Activated CD8-positive, alpha-beta memory T cell treated with anti-CD3 and anti-CD28 coated beads, Interleukin-2, amount 50 U/mL, for 1 hour (primary cell): ENCODE results near the gene APMAP.

Experiments used
- DNase-seq: peaks from one replicate; pipeline ENCODE4 v3.0.0-alpha.2; 2020; ENCODE audit errors: extremely low read depth

APMAP gene

DNA sequence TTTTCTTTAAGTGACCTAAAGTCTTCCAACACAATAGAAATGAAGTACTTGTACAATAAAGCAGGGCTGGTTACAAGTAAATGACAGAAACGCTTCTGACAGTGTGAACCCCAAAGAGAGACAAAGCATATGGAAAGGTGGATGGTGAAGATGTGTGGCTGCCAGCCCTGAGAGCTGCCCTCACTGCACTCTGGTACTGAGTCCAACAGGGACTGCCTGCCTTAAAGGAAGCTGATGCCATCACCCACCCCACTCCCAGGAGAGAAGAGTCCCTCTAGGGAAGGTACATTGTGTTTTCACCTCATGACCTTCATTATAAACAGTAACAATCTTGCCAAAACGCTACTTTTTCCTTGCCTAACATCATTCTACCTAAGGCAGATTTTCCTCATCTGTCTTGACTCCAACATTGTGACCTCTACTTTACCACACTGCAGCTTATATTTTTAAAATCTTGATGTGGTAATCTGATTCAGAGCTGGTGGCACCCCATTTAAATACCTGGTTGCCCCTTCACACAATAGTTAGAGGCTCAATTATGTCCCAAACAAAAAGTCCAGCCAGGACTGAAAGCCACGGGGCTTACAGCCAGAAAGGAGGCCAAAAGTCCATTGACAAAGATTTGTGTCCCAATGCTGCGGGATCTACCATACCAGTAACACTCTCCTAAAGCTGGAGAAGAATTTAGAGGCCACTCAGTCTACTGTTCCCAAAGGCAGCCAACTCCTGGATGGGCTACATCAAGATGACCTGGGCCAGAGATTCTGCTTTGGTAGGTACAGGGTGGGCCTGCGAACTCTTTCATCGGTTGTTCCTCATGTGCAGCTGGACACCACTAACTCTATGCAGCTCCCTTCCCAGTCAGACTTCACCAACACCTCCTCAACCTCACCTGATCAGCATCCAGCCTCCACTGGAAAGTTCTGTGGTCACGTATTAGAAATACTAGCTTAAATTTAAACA is 4.4 kb downstream of the APMAP start:
- DNase-seq = no peak

DNA sequence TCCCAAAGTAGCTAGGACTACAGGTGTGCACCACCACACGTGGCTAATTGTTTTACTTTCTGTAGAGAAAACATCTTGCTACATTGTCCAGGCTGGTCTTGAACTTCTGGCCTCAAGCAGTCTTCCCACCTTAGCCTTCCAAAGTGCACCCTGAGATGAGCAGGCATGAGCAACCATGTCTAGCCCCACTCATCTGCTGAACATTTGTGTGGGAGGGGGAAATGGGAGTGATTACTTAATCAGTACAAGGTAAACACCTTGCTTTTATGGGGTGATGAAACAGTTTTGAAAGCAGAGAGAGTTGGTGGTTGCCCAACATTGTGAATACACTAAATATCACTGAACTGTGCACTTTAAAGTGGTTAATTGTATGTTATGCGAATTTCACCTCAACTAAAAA is 5.3 kb downstream of the APMAP start:
- no peak for DNase-seq

DNA sequence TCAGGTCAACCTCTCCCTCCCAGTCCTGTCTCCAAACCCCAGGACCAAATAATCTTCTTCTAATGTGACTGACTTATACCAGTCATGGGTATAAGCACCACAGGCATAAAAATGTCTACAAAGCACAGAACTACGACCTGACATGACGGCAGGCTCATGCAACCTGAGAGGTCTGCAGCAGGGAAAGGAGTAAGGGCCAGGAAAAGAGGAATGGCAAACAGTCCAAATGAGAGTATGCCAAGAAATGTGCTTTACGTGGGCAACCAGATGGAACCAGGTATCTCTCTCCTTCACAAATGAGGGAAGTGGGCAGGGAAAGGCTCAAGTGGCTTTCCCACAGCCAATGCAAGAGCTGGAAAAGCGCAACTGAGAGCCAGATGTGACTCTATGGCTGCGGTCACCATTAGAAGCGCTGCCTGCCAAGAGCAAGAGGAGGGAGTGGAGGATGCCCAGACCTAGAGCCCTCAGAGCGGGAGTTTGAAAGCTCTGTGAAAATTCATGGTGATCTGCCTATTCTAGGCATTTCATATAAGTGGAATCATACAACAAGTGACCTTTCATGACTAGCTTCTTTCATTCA is 6.0 kb downstream of the APMAP start:
- no peak for DNase-seq

DNA sequence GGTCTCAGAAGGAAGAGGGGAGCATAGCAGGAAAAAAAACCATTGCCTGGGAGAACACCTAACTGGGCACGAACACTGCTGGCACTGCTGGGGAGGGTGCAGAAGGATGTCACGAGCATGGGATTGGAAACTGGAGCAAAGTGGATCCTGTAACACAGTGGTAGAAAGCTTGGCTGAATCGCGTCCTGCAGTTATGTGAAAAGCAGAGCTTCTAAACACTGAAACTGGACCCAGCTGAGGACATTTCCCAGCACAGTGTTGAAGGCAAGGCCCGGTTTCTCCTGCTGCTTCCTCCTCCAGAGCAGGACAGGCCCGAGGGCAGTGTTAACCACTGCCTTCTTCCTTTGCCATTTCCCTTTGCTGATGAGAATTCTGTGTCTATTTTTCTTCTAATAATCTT is 6.7 kb downstream of the APMAP start:
- no peak for DNase-seq

DNA sequence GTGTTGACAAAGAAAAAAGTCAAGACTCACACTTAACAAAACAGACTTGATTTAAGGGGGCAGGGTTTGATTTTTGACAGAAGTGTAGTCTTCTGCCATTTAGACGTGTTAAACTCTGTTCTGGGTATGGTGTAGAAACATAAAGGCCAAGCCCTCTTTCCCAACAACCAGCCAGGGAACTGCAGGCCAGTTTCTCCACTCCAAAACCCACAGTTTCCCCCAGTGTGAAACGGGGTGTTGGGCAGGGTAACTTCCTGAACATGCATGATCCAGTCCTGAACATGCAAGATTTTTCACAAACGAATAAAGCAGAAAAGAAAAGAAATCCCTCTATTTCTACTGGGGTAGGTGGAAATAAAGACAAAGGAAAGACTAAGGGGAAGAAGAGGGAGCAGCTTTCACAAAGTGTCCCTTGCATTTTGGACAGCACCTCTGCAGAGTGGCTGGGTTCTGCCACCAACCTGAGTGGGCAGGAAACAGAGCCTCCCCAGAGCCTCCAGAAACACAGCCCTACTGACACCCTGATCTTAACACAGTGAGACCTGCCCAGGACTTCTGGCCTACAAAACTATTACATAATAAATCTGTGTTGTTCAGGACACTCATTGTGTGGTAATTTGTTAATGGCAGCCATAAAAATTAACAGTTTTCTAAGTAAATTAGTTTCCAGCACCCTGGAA is 7.5 kb downstream of the APMAP start:
- no peak for DNase-seq

DNA sequence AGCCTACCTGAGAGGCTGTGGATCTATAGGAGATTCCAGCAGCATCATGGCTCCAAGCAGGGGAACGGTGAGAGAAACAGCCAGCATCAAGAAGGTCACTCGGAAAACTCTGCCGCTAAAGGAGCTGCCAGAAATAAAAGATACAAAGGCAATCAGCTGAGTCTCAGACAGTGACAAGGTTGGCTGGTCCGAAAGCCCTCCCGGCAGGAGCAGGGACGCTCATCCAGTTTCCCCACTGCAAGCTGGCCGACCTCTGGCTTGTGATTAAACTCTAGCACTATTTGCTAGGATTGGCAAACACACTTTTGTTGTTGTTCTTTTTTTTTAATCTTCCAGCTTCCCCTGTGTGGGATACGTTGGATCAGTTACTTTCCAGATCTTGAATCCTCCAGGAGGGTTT is 8.7 kb downstream of the APMAP start:
- no peak for DNase-seq

DNA sequence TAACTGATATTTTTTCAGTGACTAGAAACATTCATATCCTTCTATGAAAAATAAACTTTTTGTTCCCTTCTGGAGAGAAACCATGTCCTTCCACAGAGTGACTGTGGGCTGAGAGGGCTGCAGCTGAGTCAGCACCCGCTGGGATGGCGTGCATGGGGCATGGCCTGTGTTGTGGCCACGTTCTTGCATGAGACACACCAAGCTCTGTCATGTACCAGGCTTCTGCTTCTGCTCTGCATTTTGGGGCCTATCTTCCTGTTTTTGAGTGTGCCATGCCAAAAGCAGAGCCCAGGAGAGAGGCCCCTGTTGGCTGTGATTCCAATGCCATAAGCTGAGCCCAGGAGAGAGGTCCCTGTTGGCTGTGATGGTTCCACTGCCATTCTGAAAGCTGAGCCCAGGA is 10.8 kb downstream of the APMAP start:
- DNase-seq = no peak

DNA sequence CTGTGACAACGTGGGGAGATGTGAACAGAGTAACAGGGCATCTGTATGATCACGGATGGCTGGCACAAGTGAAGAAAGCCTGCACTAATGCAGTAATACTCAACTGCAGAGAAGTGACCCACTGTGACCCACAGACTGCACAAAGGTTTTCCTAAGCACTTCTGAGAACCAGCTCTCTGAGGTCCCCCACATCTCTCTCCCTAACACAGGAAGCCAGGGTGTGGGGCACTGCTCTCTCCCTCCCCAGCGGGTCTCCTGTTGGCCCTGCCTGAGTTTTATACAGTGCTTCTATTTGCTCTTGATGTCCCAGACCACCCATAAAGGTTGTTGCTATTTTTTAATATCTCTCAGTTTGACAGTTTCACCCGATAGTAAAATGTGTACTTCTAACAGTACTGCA is 11.3 kb downstream of the APMAP start:
- DNase-seq = no peak

DNA sequence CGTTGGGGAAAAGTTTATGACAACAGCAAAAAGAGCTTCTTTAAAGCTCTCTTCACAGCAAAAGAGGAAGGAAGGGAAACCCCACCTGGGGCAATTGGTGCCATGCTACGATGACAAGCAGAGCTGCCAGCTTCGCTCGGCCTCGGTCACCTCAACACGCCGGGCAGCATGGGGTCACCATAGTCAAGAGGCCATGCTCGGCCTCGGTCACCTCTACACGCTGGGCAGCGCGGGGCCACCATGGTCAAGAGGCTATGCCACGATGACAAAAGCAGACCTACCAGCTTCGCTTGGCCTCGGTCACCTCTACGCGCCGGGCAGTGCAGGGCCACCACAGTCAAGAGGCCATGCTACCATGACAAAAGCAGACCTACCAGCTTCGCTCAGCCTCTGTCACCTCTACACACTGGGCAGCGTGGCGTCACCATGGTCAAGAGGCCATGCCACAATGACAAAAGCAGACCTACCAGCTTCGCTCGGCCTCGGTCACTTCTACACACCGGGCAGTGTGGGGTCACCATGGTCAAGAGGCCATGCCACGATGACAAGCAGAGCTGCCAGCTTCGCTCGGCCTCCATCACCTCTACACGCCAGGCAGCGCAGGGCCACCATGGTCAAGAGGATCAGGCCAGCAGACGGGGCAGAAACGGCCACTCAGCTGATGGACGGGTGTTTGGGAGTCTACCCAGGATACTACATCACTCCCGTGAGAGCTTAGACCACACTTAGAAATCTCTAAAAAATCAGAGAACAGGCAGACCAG is 12.1 kb downstream of the APMAP start:
- DNase-seq = no peak

DNA sequence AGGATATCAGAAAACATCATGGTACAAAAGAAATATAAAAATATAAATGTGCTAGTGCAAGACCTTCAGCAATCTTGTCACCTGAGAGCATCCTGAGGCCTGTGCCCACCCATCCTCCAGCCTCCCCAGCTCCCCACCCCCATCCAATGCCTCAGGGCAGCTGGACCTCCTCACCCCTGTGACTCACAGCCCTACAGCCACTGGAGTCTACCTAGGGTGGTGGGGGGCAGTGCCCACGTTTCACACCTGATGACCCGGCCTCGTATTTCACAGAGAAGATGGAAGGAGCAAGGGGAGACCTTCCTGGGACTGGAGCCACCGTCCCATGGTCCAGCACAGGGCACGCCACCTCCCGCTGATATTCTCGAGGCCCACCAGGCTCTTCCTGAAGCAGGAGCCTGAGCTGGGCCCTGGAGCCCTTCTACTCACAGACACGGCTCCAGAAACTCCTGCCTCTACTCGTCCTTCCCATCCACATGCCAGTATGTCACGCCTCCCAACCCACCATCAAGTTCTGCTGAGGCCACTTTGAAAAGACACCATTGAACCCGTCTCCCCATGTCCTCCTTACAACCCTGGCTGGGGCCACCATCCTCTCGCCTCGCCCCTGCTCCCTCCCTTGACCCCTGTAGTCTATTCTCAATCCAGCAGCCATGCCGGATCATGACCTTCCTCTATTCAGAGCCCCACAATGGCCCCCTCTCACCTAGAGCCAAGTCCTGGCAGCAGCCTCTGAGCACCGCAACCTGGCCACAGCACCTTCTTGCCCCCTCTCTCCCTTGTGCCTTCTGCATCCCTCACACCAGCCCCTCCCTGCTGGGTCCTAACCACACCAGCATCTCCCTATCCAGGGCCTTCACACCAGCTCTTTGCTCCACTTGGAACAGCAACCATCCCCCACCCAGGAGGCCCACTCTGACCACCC is 13.3 kb downstream of the APMAP start:
- DNase-seq = no peak

DNA sequence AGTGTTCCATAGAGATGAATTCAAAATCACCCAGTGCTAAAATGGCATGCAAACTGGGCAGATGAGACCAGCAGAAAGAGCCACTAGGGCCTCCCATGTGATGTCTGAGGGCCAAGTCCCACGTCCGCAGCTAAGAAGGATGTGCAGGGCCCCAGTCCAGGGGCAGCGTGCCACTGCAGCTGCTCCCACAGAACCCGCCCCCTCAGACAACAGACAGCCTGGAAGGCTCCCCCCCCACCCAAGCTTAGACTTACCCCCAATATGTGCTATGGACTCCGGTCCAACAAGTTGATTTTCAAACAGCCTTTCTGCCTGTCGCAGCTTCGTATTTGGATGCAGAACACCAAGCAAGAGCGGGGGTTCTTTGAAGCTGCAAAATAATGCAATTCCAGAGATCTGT is 14.0 kb downstream of the APMAP start:
- DNase-seq = no peak

DNA sequence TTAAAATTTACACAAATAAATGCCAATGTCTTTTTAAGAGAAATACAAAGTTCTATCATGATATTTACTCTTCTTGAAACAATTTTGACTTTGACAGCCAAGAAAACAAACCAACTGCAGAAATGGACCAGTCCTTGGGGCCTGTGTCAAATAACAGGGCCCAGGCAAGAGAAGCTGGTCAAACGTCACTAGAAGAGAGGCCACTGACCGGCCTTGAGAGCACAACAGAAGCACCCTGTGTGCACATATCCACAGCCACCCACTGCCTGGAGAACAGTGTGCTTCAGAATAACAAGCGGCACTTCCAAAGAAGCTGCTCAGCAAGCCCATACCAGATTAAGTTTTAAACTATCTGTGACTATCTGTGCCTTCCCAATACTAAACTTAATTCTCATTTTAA is 14.8 kb downstream of the APMAP start:
- DNase-seq = no peak

DNA sequence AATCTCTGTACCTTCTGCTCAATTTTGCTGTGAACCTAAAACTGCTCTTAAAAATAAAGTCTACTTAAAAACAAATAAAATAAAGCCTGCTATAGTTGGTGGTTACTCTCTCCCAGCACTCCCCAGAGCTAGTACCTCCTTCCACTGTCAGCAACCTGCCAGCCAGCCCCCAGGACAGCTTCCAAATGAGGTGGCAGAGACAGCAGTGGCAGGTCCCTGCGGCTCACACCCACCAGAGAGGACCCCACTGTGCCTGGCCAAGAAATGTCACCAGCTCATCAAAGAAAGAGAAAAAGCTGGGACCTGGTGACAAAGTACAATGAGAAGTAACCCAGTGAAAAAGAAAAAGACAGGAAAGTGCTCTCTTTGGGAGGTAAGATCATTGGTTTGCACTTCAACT is 15.2 kb downstream of the APMAP start:
- no peak for DNase-seq

DNA sequence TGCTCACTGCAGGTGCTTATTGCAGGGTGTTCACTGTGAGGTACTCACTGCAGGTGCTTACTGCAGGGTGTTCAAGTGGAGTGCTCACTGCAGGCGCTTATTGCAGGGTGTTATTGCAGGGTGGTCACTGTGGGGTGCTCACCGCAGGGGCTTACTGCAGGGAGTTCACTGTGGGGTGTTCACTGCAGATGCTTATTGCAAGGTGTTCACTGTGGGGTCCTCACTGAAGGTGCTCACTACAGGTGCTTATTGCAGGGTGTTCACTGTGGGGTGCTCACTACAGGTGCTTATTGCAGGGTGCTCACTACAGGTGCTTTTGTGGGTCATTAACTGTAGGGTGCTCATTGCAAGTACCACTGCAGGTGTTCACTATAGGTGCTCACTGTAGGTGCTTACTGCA is 20.2 kb downstream of the APMAP start:
- no peak for DNase-seq

DNA sequence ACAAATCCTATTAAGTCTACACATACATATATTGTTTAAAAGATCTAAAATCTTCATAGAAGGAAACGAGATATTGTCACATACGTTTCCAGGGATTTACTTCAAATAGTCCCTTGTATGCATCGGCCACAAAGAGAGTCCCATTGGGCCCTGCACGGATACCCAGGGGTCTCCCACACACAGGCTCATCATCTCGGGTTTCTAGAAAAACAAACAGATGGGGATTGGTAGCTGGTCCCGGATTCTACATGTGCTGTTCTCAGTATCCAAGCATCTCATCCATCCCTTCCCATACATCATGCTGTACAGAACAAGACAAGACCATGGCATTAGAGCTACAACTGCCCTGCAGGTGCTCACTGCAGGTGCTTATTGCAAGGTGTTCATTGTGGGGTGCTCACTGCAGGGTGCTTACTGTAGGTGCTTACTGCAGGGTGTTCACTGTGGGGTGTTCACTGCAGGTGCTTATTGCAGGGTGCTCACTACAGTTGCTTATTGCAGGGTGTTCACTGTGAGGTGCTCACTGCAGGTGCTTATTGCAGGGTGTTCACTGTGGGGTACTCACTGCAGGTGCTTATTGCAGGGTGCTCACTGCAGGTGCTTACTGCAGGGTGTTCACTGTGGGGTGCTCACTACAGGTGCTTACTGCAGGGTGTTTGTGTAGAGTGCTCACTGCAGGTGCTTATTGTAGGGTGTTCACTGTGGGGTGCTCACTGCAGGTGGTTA is 21.0 kb downstream of the APMAP start:
- DNase-seq = no peak

DNA sequence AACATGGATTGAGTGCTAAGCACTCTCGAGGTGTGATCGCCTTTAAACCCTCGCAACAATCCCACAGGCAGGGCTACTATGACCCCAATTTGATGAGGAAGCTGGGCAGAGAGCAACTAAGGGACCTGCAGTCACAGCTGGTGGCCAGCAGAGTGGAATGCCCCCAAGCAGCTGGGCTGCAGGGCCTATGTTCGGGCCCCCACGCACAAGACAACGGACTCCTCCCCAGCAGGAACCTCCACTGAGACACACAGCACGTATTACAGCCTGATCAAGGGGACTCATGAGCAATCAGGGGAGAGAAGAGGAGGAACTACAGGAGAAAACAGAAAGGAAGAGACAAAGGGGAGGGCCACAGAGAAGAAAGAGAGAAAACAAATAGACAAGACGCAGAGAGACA is 21.8 kb downstream of the APMAP start:
- DNase-seq = no peak

DNA sequence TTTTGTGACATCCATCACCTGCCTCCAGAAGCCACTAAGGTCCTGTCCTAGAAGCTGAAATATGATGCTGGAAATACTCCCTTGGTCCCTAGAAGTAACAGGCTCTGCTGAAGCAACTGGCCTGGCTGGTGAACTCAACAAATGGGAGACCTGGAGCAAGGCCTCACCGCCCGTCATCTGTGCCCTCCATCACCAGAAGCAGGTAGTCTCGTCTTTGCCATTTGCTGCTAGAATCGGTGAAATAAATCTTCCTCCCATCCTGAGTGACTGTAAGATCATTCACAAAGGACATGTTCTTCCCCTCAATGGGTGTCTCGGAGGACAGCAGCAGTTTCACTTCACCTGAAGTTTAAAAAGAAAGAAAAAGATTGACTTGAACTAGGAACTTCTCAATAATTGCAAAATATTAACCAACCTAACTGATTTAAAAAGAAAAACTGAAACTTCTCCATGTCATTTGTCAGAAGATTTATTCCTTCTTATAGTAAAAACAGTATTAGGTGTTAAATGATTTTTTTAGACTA is 22.5 kb downstream of the APMAP start:
- DNase-seq = no peak

DNA sequence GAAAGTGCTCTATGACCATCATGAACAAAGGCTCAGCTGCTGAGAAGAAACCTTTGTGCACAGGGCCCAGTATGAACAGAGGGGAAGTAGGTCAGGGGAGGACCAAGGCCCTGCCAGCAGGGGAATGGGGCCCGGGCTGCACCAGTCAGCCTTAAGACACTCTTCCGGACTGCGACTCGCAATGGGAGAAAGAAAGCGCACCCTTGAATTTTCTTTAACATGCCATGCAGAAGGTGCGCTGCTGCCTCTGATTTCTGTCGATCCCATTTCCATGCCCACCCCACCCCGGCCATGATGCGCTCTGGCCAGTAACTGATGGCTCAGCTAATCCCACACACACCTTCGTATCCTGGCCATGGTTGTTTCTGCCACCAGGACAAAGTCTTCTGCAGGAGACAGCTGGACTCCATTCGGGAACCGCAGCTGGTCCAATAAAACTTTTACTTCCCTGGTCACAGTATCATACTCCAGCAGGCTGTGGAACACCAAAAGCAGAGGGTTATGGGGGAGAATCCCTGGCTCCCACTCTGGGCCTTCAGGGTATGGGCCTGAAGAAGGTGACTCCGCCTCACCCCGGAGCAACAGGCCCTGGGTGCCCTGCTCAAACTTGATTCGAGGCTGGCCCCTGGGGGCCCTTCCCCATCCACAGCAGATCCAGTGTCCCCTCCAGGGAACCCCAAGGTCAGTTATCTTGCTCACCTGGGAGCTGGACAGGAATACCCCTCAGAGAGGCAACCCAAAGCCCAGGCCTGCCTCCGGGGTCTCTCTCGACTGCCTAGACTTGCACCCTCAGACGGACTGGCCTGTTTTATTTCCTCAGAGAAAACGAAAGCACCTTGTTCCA is 23.1 kb downstream of the APMAP start:
- DNase-seq = no peak

DNA sequence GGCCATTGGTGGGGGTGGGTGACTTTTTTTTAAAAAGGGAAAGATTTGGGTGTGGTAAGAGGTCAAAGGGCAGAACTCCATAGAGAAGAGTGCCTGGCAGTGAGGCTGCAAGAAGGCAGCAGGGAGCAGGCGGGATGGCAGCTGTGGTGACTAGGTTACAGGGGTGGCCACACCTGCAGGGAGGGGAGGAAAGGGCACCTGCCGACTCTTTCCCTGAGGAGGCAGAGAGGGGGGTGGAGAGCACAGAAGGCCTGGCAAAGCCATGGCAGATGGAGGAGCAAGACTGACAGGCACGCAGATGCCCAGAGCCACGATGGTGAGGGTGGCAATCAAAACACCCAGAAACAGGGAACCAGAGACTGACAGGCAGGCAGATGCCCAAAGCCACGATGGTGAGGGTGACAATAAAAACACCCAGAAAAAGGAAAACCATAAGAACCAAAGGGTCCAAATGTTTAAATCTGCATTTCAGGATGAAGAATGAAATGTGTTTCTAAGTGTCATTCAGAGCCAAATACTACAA is 24.2 kb downstream of the APMAP start:
- no peak for DNase-seq
